HEK293T (cell line): ENCODE measurements around the gene HAP1.

Experiments used
- CTCF ChIA-PET: fragments of 350-600 bp; formaldehyde crosslinking; extraction: SDS; loops from one replicate; lab custom pipeline; 2021; ENCODE audit warnings: antibody characterized with exemption, inconsistent platforms; lab: Yijun Ruan, JAX
- POLR2A ChIA-PET: fragments of 350-600 bp; formaldehyde crosslinking; extraction: SDS; loops from one replicate; lab custom pipeline; 2020; ENCODE audit warnings: antibody characterized with exemption, inconsistent platforms; lab: Yijun Ruan, JAX
- DNase-seq: peaks from one replicate; pipeline ENCODE4 v3.0.0; 2012; ENCODE audit warnings: mixed read lengths; ENCODE audit errors: extremely low spot score
- ARNT ChIP-seq: fragments of 450-650 bp; IDR thresholded peaks from 2 replicates; pipeline ENCODE4 v1.6.1; 2017; ENCODE audit warnings: mild to moderate bottlenecking
- BHLHE40 ChIP-seq: fragments of 450-650 bp; IDR thresholded peaks from 2 replicates; pipeline ENCODE4 v1.6.1; 2016; ENCODE audit warnings: mild to moderate bottlenecking, moderate library complexity, borderline replicate concordance
- CTBP1 ChIP-seq: fragments of 450-650 bp; IDR thresholded peaks from 2 replicates; pipeline ENCODE4 v1.6.1; 2016; ENCODE audit warnings: borderline replicate concordance
- ELF4 ChIP-seq: fragments of 450-650 bp; IDR thresholded peaks from 2 replicates; pipeline ENCODE4 v1.6.1; 2017; ENCODE audit warnings: antibody characterized with exemption
- FOXA1 ChIP-seq: fragments of 450-650 bp; IDR thresholded peaks from 2 replicates; pipeline ENCODE4 v1.6.1; 2016; ENCODE audit warnings: mild to moderate bottlenecking
- FOXK2 ChIP-seq: fragments of 450-650 bp; IDR thresholded peaks from 2 replicates; pipeline ENCODE4 v1.6.1; 2016; ENCODE audit warnings: mild to moderate bottlenecking
- FOXM1 ChIP-seq: fragments of 450-650 bp; IDR thresholded peaks from 2 replicates; pipeline ENCODE4 v1.6.1; 2017; ENCODE audit warnings: mild to moderate bottlenecking, borderline replicate concordance
- HDGF ChIP-seq: fragments of 450-650 bp; IDR thresholded peaks from 2 replicates; pipeline ENCODE4 v1.6.1; 2017; ENCODE audit warnings: antibody characterized with exemption, borderline replicate concordance
- L3MBTL2 ChIP-seq: fragments of 450-650 bp; conservative IDR thresholded peaks from 2 replicates; pipeline ENCODE4 v1.6.1; 2016; ENCODE audit warnings: mild to moderate bottlenecking
- LEF1 ChIP-seq: fragments of 450-650 bp; IDR thresholded peaks from 2 replicates; pipeline ENCODE4 v1.6.1; 2017; ENCODE audit warnings: mild to moderate bottlenecking, borderline replicate concordance
- NFRKB ChIP-seq: fragments of 450-650 bp; IDR thresholded peaks from 2 replicates; pipeline ENCODE4 v1.6.1; 2016; ENCODE audit warnings: mild to moderate bottlenecking, moderate library complexity
- SP1 ChIP-seq: fragments of 450-650 bp; IDR thresholded peaks from 2 replicates; pipeline ENCODE4 v1.6.1; 2017
- SUZ12 ChIP-seq: fragments of 450-650 bp; IDR thresholded peaks from 2 replicates; pipeline ENCODE4 v1.6.1; 2016; ENCODE audit warnings: mild to moderate bottlenecking
- TARDBP ChIP-seq: fragments of 450-650 bp; IDR thresholded peaks from 2 replicates; pipeline ENCODE4 v1.6.1; 2016
- ZNF384 ChIP-seq: fragments of 450-650 bp; IDR thresholded peaks from 2 replicates; pipeline ENCODE4 v1.6.1; 2016
- TF ChIP-seq, protein P1 (sequence below): fragments of 450-650 bp; IDR thresholded peaks from 2 replicates; pipeline ENCODE4 v1.6.1; 2016

HAP1 gene

GRCh38 chr17:41728056-41728455 is 6.4 kb downstream of the HAP1 start:
- TF ChIP-seq SP1 (no peak), ZNF384 (no peak), L3MBTL2 (no peak), FOXA1 (no peak), TARDBP (no peak), ARNT (no peak)
- ChIA-PET CTCF (interaction anchor here (0.7 to 1.7 kb wide), 2 partner anchors 32 to 61 kb away, joined by 3 to 6 read pairs; no protein-coding TSS in a partner anchor), POLR2A (interaction anchor here (1.6 to 6.7 kb wide), 2 partner anchors 9 to 38 kb away, joined by 4 to 55 read pairs; partner anchors contain the start of gene EIF1)
- no peak for DNase-seq

- TF ChIP-seq, protein P1, sequence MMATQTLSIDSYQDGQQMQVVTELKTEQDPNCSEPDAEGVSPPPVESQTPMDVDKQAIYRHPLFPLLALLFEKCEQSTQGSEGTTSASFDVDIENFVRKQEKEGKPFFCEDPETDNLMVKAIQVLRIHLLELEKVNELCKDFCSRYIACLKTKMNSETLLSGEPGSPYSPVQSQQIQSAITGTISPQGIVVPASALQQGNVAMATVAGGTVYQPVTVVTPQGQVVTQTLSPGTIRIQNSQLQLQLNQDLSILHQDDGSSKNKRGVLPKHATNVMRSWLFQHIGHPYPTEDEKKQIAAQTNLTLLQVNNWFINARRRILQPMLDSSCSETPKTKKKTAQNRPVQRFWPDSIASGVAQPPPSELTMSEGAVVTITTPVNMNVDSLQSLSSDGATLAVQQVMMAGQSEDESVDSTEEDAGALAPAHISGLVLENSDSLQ: no peak
- TF ChIP-seq TARDBP (no peak), SP1 (no peak), ZNF384 (no peak), BHLHE40 (no peak), ELF4 (no peak), FOXK2 (no peak), L3MBTL2 (no peak), FOXA1 (no peak), CTBP1 (no peak), LEF1 (no peak)
- ChIA-PET POLR2A (interaction anchor here (1.1 to 5.7 kb wide), 3 partner anchors 35 to 88 kb away, joined by 3 to 50 read pairs (median 5); partner anchors contain the start of genes EIF1, FKBP10 and JUP), CTCF (interaction anchor here (0.7 kb wide), 1 partner anchor 81 kb away, joined by 3 read pairs; no protein-coding TSS in a partner anchor)
Observed at GRCh38 chr17:41725134-41725533, 9.3 kb downstream of the HAP1 start.

DNA sequence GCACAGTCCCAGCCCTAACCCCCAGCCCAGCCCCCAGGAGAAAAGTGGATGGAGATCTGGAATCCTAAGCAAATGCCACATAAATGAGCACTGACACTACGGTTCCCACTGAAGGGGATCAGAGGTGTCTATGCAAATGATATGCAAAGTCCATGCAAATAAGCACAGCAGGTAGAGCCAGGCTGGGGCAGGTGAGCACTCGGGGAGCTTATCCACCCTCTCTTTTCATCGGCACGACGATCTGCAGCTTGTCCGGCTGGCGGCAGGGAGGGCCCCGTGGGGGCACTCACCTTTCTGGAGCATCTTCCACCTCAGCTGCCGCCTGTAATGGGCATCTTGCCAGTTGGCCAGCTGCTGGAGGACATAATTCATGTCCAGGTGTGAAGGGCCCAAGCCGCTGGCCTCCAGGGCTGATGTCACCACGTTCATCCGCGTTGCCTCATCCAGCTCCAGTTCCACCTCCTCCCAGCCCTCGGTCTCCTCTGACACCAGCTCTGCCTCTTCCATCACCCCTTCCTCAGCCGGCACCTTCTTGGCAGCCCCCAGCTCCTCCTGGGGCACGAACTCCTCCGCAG is 9.9 kb downstream of the HAP1 start:
- no peak for DNase-seq
- ChIA-PET CTCF (interaction anchor here (0.7 kb wide), 1 partner anchor 82 kb away, joined by 3 read pairs; no protein-coding TSS in a partner anchor), POLR2A (interaction anchor here (1.1 to 5.7 kb wide), 4 partner anchors 32 to 88 kb away, joined by 3 to 50 read pairs (median 4); partner anchors contain the start of genes EIF1, FKBP10 and JUP)
- no peak for TF ChIP-seq CTBP1

More at GRCh38 chr17:41725134-41725533, 9.3 kb downstream of the HAP1 start:
- no peak for DNase-seq

- POLR2A ChIA-PET: interaction anchor here (1.6 to 5.7 kb wide), 3 partner anchors 31 to 63 kb away, joined by 4 to 50 read pairs (median 5); partner anchors contain the start of genes EIF1 and JUP
- CTCF ChIA-PET: interaction anchor here (0.6 to 1.0 kb wide), 2 partner anchors 16 to 28 kb away, joined by 3 read pairs; no protein-coding TSS in a partner anchor
- TF ChIP-seq ELF4: no peak
- no peak for TF ChIP-seq TARDBP
- TF ChIP-seq FOXA1: no peak
- TF ChIP-seq LEF1: no peak
- TF ChIP-seq ARNT: no peak
- no peak for TF ChIP-seq CTBP1
- no peak for TF ChIP-seq BHLHE40
- no peak for TF ChIP-seq HDGF
- no peak for TF ChIP-seq SP1
- no peak for TF ChIP-seq FOXM1
- no peak for TF ChIP-seq L3MBTL2
- no peak for TF ChIP-seq ZNF384
- TF ChIP-seq FOXK2: no peak
- no peak for TF ChIP-seq SUZ12
- no peak for TF ChIP-seq NFRKB
- TF ChIP-seq, protein P1: no peak
- DNase-seq: no peak
Observed at GRCh38 chr17:41723801-41724475, 10.5 kb downstream of the HAP1 start.

- ChIA-PET CTCF (interaction anchor here (0.9 kb wide), 1 partner anchor 26 kb away, joined by 6 read pairs; no protein-coding TSS in a partner anchor), POLR2A (interaction anchor here (1.6 to 5.7 kb wide), 2 partner anchors 9 to 32 kb away, joined by 3 to 50 read pairs; partner anchors contain the start of gene EIF1)
- no peak for DNase-seq
- TF ChIP-seq, protein P1: no peak
- TF ChIP-seq ZNF384 (no peak), BHLHE40 (no peak), FOXA1 (no peak), HDGF (no peak), SUZ12 (no peak), CTBP1 (no peak), ARNT (no peak), FOXM1 (no peak), LEF1 (no peak), FOXK2 (no peak), SP1 (no peak), TARDBP (no peak), ELF4 (no peak), L3MBTL2 (no peak)
Observed at GRCh38 chr17:41722231-41722630, 12.2 kb downstream of the HAP1 start.

GRCh38 chr17:41718287-41718645 is 16.2 kb downstream of the HAP1 start:
- TF ChIP-seq ARNT (no peak), HDGF (no peak), BHLHE40 (no peak), NFRKB (no peak)
- CTCF ChIA-PET: interaction anchor here (0.7 to 2.1 kb wide), 2 partner anchors 22 to 134 kb away, joined by 5 to 8 read pairs; no protein-coding TSS in a partner anchor
- DNase-seq: no peak
- POLR2A ChIA-PET: interaction anchor here (0.5 to 8.6 kb wide), 7 partner anchors 9 to 200 kb away, joined by 3 to 72 read pairs (median 4); partner anchors contain the start of genes ACLY and EIF1
